HUES48 (cell line): Measurements from ENCODE around the gene ABCC12.
"Not testable (repeated sequence)": the region's sequence is repeated elsewhere in the genome, so short reads cannot be mapped to it uniquely, and the experiment has no call there.

ENCODE experiments used
- H3K27ac ChIP-seq: one replicate; pipeline ENCODE4 v1.7.0; 2013; ENCODE audit warnings: low read depth, low read length, inconsistent platforms
- H3K27me3 ChIP-seq: 2 replicates; pipeline ENCODE4 v1.6.1; 2013; ENCODE audit warnings: mild to moderate bottlenecking, low read length; ENCODE audit not compliant: control insufficient read depth, insufficient read depth
- H3K36me3 ChIP-seq: 2 replicates; pipeline ENCODE4 v1.6.1; 2013; ENCODE audit warnings: low read length; ENCODE audit not compliant: control insufficient read depth, insufficient read depth
- H3K4me1 ChIP-seq: 2 replicates; pipeline ENCODE4 v1.6.1; 2013; ENCODE audit warnings: mild to moderate bottlenecking, low read length; ENCODE audit not compliant: control insufficient read depth, insufficient read depth
- H3K4me3 ChIP-seq: 2 replicates; pipeline ENCODE4 v1.5.1; 2013; ENCODE audit warnings: mild to moderate bottlenecking, low read depth, low read length
- H3K9ac ChIP-seq: 2 replicates; pipeline ENCODE4 v1.6.1; 2013; ENCODE audit warnings: mild to moderate bottlenecking, low read depth, low read length, moderate library complexity
- H3K9me3 ChIP-seq: 2 replicates; pipeline ENCODE4 v1.6.1; 2013; ENCODE audit warnings: low read length; ENCODE audit not compliant: control insufficient read depth, insufficient read depth

Gene ABCC12

DNA sequence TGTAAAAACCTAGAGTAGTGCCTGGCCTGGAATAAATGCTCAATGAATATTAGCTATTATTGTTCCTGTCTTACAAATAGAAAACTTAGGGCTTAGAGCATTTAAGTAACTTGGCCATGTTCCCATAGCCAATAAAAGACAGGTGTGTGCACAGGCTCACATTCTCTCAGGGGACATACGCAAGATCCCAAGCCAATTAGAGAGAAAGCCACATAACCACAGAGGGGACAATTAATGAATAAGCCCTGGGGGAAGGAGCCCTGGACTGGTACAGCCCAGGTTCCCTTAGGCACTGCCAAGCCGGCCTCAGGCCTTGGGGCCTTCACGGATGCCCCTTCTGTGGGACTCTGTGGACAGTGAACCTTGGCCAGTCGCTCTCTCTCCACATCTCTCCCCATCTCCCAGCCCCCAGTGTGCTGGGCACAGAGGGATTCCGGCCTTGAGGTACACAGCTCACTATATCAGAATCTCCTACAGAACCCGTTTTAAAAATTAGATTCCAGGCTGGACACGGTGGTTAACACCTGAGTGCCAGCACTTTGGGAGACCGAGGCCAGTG lies 27.3 kb upstream of the ABCC12 start:
- H3K27me3 ChIP-seq, result no peaks in the 10 kb centered on the region

DNA sequence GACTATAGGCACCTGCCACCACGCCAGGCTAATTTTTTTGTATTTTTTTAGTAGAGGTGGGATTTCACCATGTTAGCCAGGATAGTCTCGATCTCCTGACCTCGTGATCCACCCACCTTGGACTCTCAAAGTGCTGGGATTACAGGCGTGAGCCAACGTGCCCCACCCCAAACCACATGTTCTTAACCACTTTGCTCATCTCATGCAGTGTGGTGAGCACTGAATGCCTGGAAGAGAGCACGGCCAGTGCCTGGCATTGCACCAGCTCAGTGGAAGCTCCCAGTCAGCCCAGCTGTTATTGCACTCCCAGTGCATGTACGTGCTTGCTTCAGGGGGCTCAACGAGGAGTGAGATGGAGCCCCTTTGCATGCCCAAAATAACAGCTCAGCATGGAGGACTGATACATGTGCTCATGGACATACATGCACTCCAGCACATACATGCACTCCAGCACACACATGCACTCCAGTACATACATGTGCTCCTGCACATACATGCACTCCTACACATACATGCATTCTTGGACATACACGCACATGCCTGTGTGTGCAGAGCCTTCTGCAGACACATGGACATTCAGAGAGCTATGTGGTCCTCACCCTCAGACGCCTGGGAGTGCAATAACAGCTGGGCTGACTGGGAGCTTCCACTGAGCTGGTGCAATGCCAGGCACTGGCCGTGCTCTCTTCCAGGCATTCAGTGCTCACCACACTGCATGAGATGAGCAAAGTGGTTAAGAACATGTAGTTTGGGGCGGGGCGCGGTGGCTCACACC lies 26.1 kb upstream of the ABCC12 start:
- not testable (repeated sequence) for H3K4me3 ChIP-seq, H3K36me3 ChIP-seq, H3K27ac ChIP-seq, H3K27me3 ChIP-seq, H3K9me3 ChIP-seq, H3K4me1 ChIP-seq, H3K9ac ChIP-seq

More for the DNA sequence above, 27.3 kb upstream of the ABCC12 start:
- Histone ChIP-seq H3K27ac (no peak overlapping the region), H3K4me1 (no peaks in the 10 kb centered on the region), H3K4me3 (no peak overlapping the region), H3K9me3 (no peaks in the 10 kb centered on the region), H3K36me3 (no peaks in the 10 kb centered on the region), H3K9ac (no peak overlapping the region)

DNA sequence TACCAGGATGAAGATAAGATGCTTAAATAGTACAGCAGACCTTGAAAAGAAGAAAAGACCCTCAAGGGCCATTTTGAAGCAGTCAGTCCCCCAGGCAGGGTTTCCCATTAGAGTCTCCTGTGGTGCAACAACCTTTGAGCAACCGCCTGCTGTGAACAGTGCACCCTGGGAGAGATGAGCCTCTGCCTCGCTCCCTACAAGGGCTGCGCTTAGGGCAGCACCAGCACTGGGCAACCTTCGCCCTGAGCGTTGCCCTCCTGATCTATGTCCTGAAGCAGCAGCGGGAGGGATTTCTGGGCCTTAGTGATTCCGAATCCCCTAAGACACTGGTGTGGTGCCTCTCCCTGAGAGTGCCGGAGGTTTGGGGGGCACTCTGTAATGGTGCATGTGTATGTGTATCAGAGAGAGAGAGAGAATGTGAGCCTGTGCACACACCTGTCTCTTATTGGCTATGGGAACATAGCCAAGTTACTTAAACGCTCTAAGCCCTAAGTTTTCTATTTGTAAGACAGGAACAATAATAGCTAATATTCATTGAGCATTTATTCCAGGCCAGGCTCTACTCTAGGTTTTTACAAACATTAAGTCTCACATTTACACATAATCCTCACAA lies 25.2 kb upstream of the ABCC12 start:
- H3K9ac ChIP-seq, result no peak overlapping the region
- H3K36me3 ChIP-seq, result no peaks in the 10 kb centered on the region
- no peaks in the 10 kb centered on the region for H3K9me3 ChIP-seq
- H3K4me1 ChIP-seq, result no peaks in the 10 kb centered on the region
- H3K4me3 ChIP-seq, result no peak overlapping the region
- H3K27ac ChIP-seq, result no peak overlapping the region
- no peaks in the 10 kb centered on the region for H3K27me3 ChIP-seq

DNA sequence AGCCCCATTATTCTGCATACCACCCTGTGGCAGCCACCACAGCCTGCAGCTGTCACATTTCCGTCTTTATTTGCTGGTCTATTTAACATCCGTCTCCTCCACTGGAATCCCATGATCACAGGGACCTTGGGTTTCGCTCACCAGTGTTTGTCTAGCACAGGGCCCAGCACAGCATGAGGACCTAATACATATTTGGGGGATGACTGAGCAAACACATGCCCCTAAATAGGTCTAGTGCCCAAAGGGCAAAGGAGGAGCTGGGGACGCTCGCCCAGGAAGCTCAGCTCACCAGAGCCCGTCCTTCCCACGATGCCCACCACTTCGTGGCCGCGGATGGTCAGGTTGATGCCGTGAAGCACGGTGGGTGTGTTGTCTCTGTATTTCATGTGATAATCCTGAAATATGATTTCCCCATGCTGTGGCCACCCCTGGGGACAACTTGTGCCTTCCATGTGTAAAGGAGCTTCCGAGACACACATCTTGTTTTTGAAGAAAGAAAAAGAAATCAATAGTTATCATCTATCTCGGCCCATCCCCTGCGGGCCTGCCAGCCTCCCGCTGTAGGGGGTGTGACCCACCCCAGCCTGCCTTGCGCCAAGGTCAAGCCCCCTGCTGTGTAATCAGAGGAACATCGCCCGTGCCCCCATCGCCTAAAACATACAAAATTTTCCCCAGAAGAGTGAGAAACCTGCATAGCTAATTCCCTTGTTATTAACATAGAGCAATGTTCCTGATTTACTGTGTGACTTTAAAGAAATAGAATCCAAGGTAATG lies 21.0 kb upstream of the ABCC12 start:
- H3K9me3 ChIP-seq, result no peaks in the 10 kb centered on the region

DNA sequence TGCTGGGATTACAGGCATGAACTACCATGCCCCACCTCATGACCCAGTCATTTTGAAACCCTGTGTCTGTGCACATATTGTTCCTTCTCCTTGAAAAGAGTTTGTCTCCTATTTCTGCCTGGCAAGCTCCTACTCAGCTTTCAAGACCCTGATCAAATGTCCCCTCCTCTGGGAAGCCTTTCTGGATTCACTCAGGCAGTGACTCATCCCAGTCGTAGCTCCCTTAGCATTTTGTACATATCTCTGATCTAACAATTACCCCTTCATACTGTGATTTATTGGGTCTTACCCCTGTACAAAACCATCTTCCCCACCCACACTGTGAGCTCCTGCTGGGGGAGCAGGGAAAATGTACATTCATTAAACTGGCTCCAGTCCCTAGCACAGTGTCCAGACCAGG lies 18.1 kb upstream of the ABCC12 start:
- no peak overlapping the region for H3K27ac ChIP-seq
- H3K9ac ChIP-seq, result no peak overlapping the region
- H3K4me1 ChIP-seq, result no peaks in the 10 kb centered on the region
- no peaks in the 10 kb centered on the region for H3K36me3 ChIP-seq
- H3K9me3 ChIP-seq, result no peaks in the 10 kb centered on the region
- no peak overlapping the region for H3K4me3 ChIP-seq
- H3K27me3 ChIP-seq, result no peaks in the 10 kb centered on the region

More for the DNA sequence above, 21.0 kb upstream of the ABCC12 start:
- no peaks in the 10 kb centered on the region for H3K36me3 ChIP-seq
- no peak overlapping the region for H3K4me3 ChIP-seq
- H3K9ac ChIP-seq, result no peak overlapping the region
- H3K4me1 ChIP-seq, result no peaks in the 10 kb centered on the region
- no peaks in the 10 kb centered on the region for H3K27me3 ChIP-seq
- no peak overlapping the region for H3K27ac ChIP-seq

DNA sequence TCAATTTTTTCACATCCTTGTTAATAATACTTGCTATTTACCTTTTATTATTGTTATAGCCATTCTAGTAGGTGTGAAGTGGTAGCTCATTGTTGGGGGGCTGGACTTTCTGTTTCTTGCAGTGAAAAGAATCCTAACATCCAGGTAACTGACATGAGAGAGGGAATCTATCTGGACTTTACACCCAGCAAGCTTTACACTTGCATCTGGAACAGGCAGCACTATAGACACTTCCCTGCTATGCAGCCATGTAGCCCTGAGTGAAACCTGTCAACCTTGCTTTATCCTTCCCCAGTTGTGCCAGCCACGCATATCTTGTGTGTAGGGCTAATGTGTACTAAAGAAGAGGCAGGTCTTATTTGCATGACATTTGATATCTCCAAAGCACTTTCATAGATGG lies 16.9 kb upstream of the ABCC12 start:
- Histone ChIP-seq H3K9ac (no peak overlapping the region), H3K4me3 (no peak overlapping the region), H3K27me3 (no peaks in the 10 kb centered on the region), H3K4me1 (no peaks in the 10 kb centered on the region), H3K36me3 (no peaks in the 10 kb centered on the region), H3K9me3 (no peaks in the 10 kb centered on the region), H3K27ac (no peak overlapping the region)

DNA sequence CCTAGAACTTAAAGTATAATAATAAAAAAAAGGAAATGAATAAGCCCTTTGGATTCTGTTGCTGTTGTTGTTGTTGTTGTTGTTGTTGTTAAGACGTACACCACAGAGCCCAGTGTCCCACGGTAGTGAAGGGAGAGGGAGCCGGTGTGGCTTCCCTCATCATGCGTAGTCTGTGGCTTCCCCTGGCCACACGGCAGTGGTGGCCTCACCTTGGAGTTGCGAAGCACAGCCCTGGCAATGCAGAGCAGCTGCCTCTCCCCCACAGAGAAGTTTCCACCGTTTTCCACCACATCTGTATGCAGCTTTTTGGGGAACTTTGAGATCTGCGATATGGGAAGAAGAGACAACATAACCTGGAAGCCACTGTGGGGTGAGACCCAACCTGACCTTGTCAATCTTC lies 14.1 kb upstream of the ABCC12 start:
- H3K4me3 ChIP-seq, result no peak overlapping the region
- H3K9ac ChIP-seq, result no peak overlapping the region
- H3K27me3 ChIP-seq, result no peaks in the 10 kb centered on the region
- H3K4me1 ChIP-seq, result peaks cover 5% of the 10 kb centered on the region
- no peaks in the 10 kb centered on the region for H3K9me3 ChIP-seq
- no peaks in the 10 kb centered on the region for H3K36me3 ChIP-seq
- H3K27ac ChIP-seq, result no peak overlapping the region

DNA sequence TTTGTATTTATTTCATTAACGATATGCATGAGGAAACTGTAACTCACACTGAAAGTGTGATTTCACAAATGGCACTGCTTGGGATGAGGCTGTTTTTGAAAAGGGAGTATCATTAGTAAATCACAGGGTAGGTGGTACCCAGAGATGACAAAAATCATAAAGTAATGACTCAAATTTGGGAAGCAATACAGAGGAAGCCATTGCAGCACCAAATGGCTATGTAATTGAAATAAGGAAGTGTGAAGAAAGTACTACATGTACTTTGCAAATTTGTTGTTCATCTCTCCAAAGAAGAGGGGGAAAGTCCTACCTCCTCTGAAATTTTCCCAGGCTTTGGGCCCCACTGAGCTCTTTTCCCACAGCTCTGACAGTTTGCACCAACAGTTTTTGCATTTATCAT lies 12.3 kb upstream of the ABCC12 start:
- H3K9me3 ChIP-seq, result no peaks in the 10 kb centered on the region
- no peak overlapping the region for H3K9ac ChIP-seq
- no peaks in the 10 kb centered on the region for H3K36me3 ChIP-seq
- H3K27ac ChIP-seq, result no peak overlapping the region
- H3K4me3 ChIP-seq, result no peak overlapping the region
- no peaks in the 10 kb centered on the region for H3K27me3 ChIP-seq
- peaks cover 5% of the 10 kb centered on the region for H3K4me1 ChIP-seq

DNA sequence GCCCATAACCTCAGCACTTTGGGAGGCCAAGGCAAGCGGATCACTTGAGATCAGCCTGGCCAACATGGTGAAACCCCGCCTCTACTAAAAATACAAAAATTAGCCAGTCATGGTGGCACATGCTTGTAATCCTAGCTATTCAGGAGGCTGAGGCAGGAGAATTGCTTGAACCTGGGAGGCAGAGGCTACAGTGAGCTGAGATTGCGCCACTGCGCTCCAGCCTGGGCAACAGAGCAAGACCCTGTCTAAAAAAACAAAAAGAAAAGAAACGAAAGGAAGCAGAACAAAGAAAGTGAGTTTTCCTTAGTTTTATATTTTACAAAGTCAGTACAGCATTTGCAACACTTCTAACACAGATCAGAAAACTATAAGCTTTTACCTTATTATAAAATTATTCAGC lies 10.8 kb upstream of the ABCC12 start:
- not testable (repeated sequence) for H3K9ac ChIP-seq, H3K4me1 ChIP-seq, H3K27ac ChIP-seq

DNA sequence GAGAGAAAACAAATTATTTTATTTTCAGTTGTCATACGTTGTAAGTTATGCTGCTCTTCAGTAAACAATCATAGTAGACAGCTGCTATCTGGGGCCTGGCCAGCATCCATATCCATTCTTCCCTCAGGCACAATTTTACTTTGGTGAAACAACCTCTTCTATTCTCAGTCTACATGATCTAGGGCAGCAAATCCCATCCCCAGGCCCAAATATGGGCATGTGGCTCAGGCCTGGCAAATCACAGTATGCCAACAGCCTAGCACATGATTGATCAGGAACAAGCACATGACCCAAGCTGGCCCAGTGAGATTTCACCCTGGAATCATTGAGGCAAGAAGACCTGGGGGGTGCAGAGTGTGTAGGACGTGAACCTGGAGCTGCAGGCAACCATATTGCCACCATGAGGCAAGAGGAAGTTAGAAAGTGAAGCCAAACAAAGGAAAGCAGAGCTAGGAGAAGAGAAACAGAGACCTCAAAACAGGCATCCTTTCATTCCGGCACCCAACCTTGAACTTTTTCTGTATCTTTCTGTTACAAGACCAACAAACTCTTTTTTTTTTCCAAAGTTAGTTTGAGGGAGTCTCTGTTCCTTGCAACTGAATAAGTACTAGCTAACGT lies 10.3 kb upstream of the ABCC12 start:
- Histone ChIP-seq H3K4me3 (no peak overlapping the region), H3K36me3 (no peaks in the 10 kb centered on the region), H3K27me3 (no peaks in the 10 kb centered on the region), H3K27ac (no peak overlapping the region), H3K4me1 (peaks cover 5% of the 10 kb centered on the region), H3K9me3 (no peaks in the 10 kb centered on the region), H3K9ac (no peak overlapping the region)

More for the DNA sequence above, 10.8 kb upstream of the ABCC12 start:
- H3K4me3 ChIP-seq, H3K27me3 ChIP-seq, H3K36me3 ChIP-seq, H3K9me3 ChIP-seq: not testable (repeated sequence)
